ENCODE data around the gene FZR1. TPM values are rescaled to one million over a fixed set of nuclear protein-coding genes. Genes with fewer than 3 reads are reported as not detected.
"Not testable (repeated sequence)": the region's sequence is repeated elsewhere in the genome, so short reads cannot be mapped to it uniquely, and the experiment has no call there.

Gene FZR1
- polyA plus RNA-seq, 1 donor from 2014 or later = 19.2 TPM

DNA sequence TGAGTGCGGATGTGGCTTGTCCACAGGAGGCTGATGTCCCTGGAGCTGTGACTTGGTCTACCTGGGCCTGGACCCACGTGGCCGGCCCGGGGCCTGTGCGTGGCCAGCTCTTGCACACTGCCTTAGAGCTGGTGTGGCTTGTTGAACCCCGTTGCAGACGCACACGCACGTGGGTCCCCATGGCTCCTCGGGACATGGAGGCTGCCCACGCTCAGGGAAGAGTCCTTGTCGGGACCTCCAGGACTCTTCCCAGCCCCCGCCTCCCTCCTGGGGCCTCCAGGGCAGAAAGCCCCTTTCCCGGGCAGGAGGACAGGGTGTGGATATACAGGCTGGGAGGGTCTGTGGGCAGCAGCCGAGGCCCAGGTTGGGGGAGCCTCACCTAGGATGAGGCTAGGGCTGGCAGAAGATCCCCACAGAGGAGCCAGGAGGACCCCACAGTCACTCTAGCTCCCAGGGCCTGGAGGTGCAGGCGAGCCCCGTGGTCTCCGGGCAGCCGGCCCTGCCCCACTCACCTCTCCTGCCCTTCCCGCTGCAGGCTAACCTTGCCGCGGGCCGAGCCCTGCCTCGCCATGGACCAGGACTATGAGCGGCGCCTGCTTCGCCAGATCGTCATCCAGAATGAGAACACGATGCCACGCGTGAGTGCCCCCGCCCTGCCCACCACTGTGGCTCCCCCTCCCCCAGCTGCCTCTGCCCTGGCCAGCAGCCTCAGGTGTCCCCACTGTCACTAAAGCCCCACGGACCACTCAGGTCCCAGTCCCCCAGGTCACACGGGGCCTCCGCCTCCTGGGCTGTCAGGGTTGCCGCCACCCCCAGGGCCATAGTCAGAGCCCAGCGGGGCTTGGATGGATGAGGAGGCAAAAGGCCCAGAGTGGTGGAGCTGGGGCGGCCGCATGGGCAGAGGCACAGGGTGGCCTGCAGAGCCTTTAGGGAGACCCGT lies 16.6 kb downstream of the FZR1 start:
- Mint-ChIP-seq H3K27ac (no peak overlapping the region), H3K4me3 (no peak overlapping the region), H3K36me3 (peaks cover 6% of the 10 kb centered on the region), H3K27me3 (no peaks in the 10 kb centered on the region), H3K4me1 (peaks cover 0 to 10% (median 9%) of the 10 kb centered on the region in 3 donors), H3K9me3 (no peaks in the 10 kb centered on the region)

GRCh38 chr19:3523361-3524077 lies 17.4 kb downstream of the FZR1 start:
- no peak overlapping the region for H3K27ac Mint-ChIP-seq

GRCh38 chr19:3524078-3524842 lies 18.1 kb downstream of the FZR1 start:
- Mint-ChIP-seq H3K36me3 (peaks cover 6% of the 10 kb centered on the region), H3K4me3 (no peak overlapping the region), H3K27me3 (no peaks in the 10 kb centered on the region), H3K4me1 (peaks cover 0 to 6% (median 4%) of the 10 kb centered on the region in 3 donors), H3K27ac (no peak overlapping the region), H3K9me3 (no peaks in the 10 kb centered on the region)

More at GRCh38 chr19:3523361-3524077, 17.4 kb downstream of the FZR1 start:
- H3K27me3 Mint-ChIP-seq = no peaks in the 10 kb centered on the region
- H3K36me3 Mint-ChIP-seq = peaks cover 6% of the 10 kb centered on the region
- no peak overlapping the region for H3K4me3 Mint-ChIP-seq
- H3K4me1 Mint-ChIP-seq = peaks cover 0 to 7% (median 6%) of the 10 kb centered on the region in 3 donors
- no peaks in the 10 kb centered on the region for H3K9me3 Mint-ChIP-seq

DNA sequence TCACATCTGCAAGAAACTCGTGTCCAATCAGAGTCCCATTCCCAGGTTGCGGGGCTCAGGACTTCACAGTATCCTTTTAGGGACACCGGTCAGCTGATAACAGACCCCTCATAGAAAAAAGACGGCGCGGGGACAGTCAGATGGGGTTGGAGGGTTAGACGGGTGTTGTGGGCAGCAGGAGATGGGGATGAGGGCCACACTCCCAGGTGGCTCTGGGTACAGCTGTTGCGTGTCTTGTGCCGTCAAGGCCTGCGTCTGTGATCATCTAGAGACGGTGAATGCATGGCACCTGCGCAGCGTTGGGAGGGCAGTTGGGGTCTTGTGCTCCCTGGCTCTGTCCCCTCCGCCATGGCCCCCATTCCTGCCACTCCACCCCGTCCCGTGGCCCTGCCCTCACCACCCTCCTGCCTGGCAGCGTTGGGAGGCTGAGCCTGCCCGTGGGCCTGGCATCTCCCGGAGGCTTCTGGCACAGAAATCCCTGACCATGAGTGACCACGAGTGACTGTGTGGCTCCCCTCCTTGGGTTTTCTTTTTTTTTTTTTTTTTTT lies 18.9 kb downstream of the FZR1 start:
- H3K27me3 Mint-ChIP-seq = no peaks in the 10 kb centered on the region
- no peak overlapping the region for H3K27ac Mint-ChIP-seq
- peaks cover 0 to 6% (median 4%) of the 10 kb centered on the region in 3 donors for H3K4me1 Mint-ChIP-seq
- H3K36me3 Mint-ChIP-seq = peaks cover 6% of the 10 kb centered on the region
- H3K4me3 Mint-ChIP-seq = no peak overlapping the region
- no peaks in the 10 kb centered on the region for H3K9me3 Mint-ChIP-seq

GRCh38 chr19:3526507-3527237 lies 20.6 kb downstream of the FZR1 start:
- H3K27me3 Mint-ChIP-seq = no peaks in the 10 kb centered on the region
- peaks cover 2% of the 10 kb centered on the region for H3K36me3 Mint-ChIP-seq
- H3K4me3 Mint-ChIP-seq = no peak overlapping the region
- peaks cover 0 to 3% (median 0%) of the 10 kb centered on the region in 3 donors for H3K4me1 Mint-ChIP-seq
- H3K9me3 Mint-ChIP-seq = no peaks in the 10 kb centered on the region
- H3K27ac Mint-ChIP-seq = no peak overlapping the region

DNA sequence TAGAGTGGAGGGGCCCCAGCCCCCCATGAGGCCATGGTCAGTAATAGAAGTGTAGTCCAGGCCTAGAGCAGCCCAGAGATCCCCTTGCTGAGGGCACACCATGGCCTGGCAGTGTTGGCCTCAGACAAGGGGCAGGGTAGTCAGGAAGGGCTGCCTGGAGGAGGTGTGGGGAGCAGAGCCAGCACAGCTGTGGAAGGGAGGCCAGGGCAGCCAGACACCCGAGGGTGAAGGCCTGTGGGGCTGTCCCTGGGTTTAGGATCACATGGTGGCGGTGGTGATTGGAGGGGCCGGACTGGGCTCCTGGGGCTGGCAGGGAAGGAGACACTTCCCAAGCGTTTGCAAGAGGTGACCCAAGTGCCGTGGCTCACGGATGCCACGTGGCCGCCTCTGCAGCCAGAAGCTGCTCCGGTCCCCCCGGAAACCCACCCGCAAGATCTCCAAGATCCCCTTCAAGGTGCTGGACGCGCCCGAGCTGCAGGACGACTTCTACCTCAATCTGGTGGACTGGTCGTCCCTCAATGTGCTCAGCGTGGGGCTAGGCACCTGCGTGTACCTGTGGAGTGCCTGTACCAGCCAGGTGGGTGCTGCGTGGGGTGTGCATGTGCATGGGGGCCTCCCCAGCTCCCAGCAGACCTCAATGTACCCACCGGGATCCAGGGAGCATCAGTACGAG lies 21.3 kb downstream of the FZR1 start:
- Mint-ChIP-seq H3K27ac (no peak overlapping the region), H3K36me3 (peaks cover 2% of the 10 kb centered on the region), H3K4me3 (no peak overlapping the region), H3K27me3 (no peaks in the 10 kb centered on the region), H3K9me3 (no peaks in the 10 kb centered on the region), H3K4me1 (no peaks in the 10 kb centered on the region)

GRCh38 chr19:3528080-3528479 lies 22.0 kb downstream of the FZR1 start:
- peaks cover 2% of the 10 kb centered on the region for H3K36me3 Mint-ChIP-seq
- no peak overlapping the region for H3K4me3 Mint-ChIP-seq
- H3K4me1 Mint-ChIP-seq = no peaks in the 10 kb centered on the region
- no peaks in the 10 kb centered on the region for H3K27me3 Mint-ChIP-seq
- H3K27ac Mint-ChIP-seq = no peak overlapping the region
- no peaks in the 10 kb centered on the region for H3K9me3 Mint-ChIP-seq

- Mint-ChIP-seq H3K27me3 (no peaks in the 10 kb centered on the region), H3K36me3 (peaks cover 2% of the 10 kb centered on the region), H3K4me3 (no peak overlapping the region), H3K9me3 (no peaks in the 10 kb centered on the region), H3K27ac (no peak overlapping the region), H3K4me1 (no peaks in the 10 kb centered on the region)
Observed at GRCh38 chr19:3528539-3529211, 22.6 kb downstream of the FZR1 start.

- not testable (repeated sequence) for H3K27me3 Mint-ChIP-seq, H3K4me1 Mint-ChIP-seq, H3K4me3 Mint-ChIP-seq, H3K27ac Mint-ChIP-seq, H3K36me3 Mint-ChIP-seq, H3K9me3 Mint-ChIP-seq
Observed at GRCh38 chr19:3529299-3529698, 23.2 kb downstream of the FZR1 start.

DNA sequence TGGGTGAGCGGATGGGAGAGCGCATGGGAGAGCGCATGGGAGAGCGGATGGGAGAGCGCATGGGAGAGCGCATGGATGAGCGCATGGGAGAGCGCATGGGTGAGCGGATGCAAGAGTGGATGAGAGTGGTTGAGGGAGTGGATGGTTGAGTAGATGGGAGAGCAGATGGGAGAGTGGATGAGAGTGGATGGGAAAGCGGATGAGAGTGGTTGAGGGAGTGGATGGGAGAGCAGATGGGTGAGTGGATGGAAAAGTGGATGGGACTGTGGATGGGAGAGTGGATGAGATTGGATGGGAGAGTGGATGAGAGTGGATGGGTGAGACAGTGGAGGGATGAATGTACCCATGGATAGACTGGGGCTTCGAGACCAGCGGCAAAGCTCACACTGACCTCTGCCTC lies 24.3 kb downstream of the FZR1 start:
- H3K27me3 Mint-ChIP-seq = no peaks in the 10 kb centered on the region
- no peaks in the 10 kb centered on the region for H3K9me3 Mint-ChIP-seq
- H3K36me3 Mint-ChIP-seq = no peaks in the 10 kb centered on the region
- H3K4me1 Mint-ChIP-seq = no peaks in the 10 kb centered on the region
- no peak overlapping the region for H3K27ac Mint-ChIP-seq
- no peak overlapping the region for H3K4me3 Mint-ChIP-seq

DNA sequence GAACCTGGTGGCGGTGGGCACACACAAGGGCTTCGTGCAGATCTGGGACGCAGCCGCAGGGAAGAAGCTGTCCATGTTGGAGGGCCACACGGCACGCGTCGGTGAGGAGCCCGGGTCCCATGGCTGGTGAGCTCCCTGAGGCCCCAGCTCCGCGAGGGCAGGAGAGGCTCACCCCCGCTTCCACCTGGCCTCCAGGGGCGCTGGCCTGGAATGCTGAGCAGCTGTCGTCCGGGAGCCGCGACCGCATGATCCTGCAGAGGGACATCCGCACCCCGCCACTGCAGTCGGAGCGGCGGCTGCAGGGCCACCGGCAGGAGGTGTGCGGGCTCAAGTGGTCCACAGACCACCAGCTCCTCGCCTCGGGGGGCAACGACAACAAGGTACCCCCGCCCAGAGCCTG lies 25.6 kb downstream of the FZR1 start:
- no peak overlapping the region for H3K27ac Mint-ChIP-seq
- no peaks in the 10 kb centered on the region for H3K4me1 Mint-ChIP-seq
- H3K27me3 Mint-ChIP-seq = no peaks in the 10 kb centered on the region
- no peaks in the 10 kb centered on the region for H3K9me3 Mint-ChIP-seq
- H3K36me3 Mint-ChIP-seq = no peaks in the 10 kb centered on the region
- no peak overlapping the region for H3K4me3 Mint-ChIP-seq

- H3K9me3 Mint-ChIP-seq = no peaks in the 10 kb centered on the region
- no peaks in the 10 kb centered on the region for H3K4me1 Mint-ChIP-seq
- no peaks in the 10 kb centered on the region for H3K36me3 Mint-ChIP-seq
- H3K27me3 Mint-ChIP-seq = no peaks in the 10 kb centered on the region
- no peak overlapping the region for H3K4me3 Mint-ChIP-seq
- no peak overlapping the region for H3K27ac Mint-ChIP-seq
Observed at GRCh38 chr19:3532154-3532786, 26.2 kb downstream of the FZR1 start.

GRCh38 chr19:3533033-3533432 lies 26.9 kb downstream of the FZR1 start:
- Mint-ChIP-seq H3K4me1 (no peaks in the 10 kb centered on the region), H3K36me3 (no peaks in the 10 kb centered on the region), H3K27me3 (no peaks in the 10 kb centered on the region), H3K27ac (peak overlapping the region in 1 of 3 donors; percentile 48), H3K4me3 (no peak overlapping the region), H3K9me3 (no peaks in the 10 kb centered on the region)

Data from IgD-negative memory B cell (primary cell).